ENCODE results near the gene BBIP1. TPM values are rescaled to one million over a fixed set of nuclear protein-coding genes. Genes with fewer than 3 reads are reported as not detected.

Gene BBIP1
- total RNA-seq, 1 donor from 2014 or later: 67.3 TPM

- no peak for FAIRE-seq
- no peak for DNase-seq (ENCODE audit: low spot score in 2 of 2)
Measured at GRCh38 chr10:110850099-110850498, 68.9 kb downstream of the BBIP1 start.

Other genes starting within 250 kb of the BBIP1 start
- 46.9 TPM for gene PDCD4, start 47.3 kb downstream of the BBIP1 start, total RNA-seq
- gene SHOC2, start 424 bp upstream of the BBIP1 start, total RNA-seq: 188 TPM
- 19.6 TPM for gene ADRA2A, start 157.8 kb upstream of the BBIP1 start, total RNA-seq

All from frontal cortex (tissue), 4 donors.